HG02798 (cell line): ENCODE results near the gene SLC9B1.
A peak's percentile ranks its signal among the peaks of the same experiment; 100 is the strongest.
"Not testable (repeated sequence)": the region's sequence is repeated elsewhere in the genome, so short reads cannot be mapped to it uniquely, and the experiment has no call there.

Source experiments
- ATAC-seq: cut with Tn5 transposase; IDR thresholded peaks from one replicate; pipeline ENCODE4 v1.9.1; 2021; ENCODE audit warnings: mild to moderate bottlenecking; ENCODE audit not compliant: unreplicated experiment, poor library complexity

SLC9B1 gene

DNA sequence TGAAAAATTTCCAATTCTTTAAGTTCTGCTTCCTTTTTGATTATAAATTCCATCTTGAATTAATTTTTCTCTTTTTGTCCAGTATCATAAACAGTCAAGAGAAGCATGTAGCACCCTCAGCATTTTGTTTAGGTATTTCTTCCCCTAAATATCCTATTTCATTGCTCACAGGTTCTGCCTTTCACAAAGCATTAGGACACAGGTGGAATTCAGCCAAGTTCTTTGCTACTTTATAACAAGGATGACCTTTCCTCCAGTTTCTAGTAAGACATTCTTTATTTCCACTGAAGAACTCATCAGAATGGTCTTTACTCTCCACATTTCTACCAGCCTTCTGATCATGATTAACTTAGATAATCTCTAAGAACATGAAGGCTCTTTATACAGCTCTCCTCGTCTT lies 7.4 kb downstream of the SLC9B1 start:
- ATAC-seq = no peak

DNA sequence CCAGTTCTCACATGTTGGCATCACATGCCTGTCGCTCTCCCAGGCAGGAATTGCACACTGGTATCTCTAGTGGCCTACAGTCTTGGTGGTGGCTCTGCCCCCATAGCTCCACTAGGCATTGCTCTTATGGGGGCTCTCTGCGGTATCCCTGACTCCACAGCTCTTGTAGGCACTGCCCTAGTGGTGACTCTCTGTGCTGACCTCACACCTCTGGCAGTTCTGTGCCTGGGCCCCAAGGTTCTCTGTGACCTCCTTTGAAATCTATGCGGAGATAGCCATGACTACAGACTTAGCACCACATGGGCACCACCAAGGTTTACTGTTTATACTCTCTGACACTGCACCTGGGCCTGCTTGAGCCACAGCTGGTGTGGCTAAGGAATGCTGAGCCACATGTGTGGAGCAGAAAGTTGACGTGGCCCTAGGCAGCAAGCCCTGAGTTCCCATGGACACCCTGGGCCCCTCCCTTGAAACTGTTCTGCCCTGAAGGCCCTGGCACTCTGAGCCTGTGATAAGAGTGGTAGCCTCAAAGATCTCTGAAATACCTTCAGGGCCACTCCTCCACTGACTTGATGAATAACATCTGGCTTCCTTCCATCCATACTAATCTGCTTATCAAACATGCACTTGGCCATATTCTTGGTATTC lies 8.0 kb downstream of the SLC9B1 start:
- ATAC-seq = no peak

DNA sequence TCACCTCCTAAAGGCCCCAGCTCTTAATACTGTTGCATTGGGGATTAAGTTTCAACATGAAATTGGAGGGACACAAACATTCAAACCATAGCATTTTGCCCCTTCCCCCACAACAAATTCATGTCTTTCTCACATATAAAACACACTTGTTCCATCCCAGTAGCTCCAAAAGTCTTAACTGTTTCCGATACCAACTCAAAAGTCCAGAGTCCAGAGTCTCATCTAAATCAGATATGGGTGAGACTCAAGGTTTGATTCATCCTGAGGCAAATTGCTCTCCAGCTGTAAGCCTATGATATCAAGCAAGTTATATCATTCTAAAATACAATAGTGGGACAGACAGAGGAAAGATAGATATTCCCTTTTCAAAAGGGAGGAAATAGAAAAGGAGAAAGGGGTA lies 8.7 kb downstream of the SLC9B1 start:
- no peak for ATAC-seq

DNA sequence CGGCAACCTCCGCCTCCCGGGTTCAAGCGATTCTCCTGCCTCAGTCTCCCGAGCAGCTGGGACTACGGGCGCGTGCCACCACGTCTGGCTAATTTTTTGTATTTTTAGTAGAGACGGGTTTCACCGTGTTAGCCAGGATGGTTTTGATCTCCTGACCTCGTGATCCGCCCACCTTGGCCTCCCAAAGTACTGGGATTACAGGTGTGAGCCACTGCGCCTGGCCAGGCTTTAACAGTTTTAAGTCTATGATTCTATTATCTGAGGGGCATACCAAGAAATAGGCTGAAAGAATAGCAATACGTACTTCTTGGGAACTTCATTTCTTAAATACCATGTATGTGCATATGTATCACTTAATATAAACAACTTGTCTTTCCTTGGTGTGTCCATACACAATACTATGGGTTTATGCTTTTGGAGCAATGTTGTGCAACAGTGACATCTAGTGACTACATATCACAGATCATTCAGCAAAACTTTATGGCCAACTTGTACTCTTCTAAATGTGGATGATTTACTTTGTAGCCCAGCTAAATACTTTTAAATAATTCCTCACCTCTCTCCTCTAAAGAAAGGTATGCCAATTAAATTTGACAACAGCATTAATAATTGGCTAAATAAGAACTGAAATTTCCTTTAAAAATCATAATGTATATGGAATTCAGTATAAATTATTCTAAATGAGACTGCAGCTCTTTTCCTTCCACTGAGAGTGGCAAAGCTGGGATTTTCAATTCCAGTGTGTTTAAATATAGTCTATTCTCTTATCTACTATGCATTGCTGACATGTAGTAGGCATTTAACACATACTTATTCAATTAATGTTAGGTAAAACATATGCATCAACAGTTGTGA lies 10.4 kb downstream of the SLC9B1 start:
- peak; percentile 82 for ATAC-seq

DNA sequence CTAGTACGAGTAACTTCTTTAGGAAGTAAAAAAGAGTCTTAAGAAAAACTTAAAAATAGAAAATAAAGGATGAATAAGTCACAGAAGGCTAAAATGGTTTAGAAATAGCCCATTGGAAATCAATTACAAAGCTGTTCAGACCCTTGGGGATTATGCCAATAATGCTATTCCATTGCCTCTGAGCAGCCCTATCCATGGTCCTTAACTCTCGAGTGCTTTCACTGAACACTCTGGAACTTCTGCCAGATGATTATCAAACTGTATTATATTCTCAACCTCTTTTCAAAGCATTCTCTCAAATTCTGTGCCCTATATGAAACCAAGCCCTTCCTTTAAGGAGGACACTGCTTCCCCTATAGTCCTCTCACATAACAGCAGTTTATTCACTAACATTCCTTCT lies 17.0 kb downstream of the SLC9B1 start:
- ATAC-seq = no peak

DNA sequence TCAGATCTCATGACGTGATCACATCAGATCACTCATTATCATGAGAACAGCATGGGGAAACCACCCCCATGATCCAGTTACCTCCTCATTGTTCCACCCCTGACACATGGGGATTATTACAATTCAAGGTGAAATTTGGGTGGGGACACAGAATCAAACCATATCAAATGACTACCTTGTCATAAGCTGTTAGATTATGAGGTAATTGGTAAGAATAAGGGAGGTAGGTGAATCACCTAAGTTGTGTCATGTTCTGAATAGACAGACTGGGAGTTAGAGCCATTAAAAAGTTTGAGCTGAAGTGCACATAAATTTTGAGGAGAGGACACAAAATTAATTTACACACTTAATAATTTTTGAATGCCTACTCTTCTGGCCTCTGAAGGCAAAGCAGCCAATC lies 24.7 kb downstream of the SLC9B1 start:
- no peak for ATAC-seq

DNA sequence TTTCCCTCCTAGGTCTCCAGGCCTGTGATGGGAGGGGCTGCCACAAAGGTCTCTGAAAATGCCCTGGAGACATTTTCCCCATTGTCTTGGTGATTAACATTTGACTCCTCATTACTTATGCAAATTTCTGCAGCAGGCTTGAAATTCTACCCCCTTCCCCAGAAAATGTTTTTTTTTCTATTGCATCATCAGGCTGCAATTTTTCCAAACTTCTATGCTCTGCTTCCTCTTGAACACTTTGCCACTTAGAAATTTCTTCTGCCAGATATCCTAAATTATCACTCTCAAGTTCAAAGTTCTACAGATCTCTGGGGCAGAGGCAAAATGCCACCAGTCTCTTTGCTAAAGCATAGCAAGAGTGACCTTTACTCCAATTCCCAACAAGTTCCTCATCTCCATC lies 25.5 kb downstream of the SLC9B1 start:
- ATAC-seq = not testable (repeated sequence)

- ATAC-seq = peak; percentile 36
Observed at GRCh38 chr4:102988429-102989020, 31.0 kb downstream of the SLC9B1 start.

DNA sequence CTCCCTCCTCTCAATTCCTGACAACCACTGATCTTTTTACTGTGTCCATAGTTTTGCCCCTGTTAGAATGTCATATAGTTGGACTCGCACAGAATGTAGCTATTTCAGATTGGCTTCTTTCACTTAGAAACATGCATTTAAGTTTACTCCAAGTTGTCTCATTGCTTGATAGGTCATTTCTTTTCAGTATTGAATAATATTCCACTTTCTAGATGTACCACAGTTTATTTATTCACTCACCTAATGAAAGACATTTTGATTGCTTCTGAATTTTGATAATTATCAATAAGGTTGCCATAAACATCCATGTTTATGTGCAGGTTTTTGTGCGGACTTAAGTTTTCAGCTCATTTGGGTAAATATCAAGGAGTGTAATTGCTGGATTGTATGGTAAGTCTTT lies 38.5 kb downstream of the SLC9B1 start:
- no peak for ATAC-seq

- ATAC-seq = not testable (repeated sequence)
Observed at GRCh38 chr4:102961813-102962212, 57.7 kb downstream of the SLC9B1 start.

DNA sequence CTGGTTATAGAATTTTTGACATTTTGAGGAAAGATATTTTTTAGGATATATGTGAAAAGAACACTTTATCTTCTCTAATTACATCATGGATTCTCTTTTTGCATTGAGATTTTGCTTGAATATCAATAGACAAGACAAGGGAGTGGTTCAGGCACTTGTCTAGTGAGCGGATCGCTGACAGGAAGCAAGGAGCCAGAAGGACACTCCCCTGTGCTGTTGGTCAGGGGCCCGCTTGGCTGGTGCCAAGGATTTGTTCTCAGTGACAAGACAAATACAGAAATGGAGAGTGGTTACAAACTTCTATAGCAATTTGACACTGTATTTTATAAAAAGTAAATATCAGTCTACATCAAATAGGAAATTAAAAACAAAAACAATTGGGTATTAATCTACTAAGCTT lies 60.0 kb downstream of the SLC9B1 start:
- no peak for ATAC-seq

GRCh38 chr4:102945066-102945465 lies 74.4 kb downstream of the SLC9B1 start:
- ATAC-seq = no peak

- ATAC-seq = not testable (repeated sequence)
Observed at GRCh38 chr4:102938063-102938462, 81.4 kb downstream of the SLC9B1 start.

GRCh38 chr4:102935716-102936115 lies 83.8 kb downstream of the SLC9B1 start:
- no peak for ATAC-seq

- not testable (repeated sequence) for ATAC-seq
Observed at GRCh38 chr4:102919697-102920096, 99.8 kb downstream of the SLC9B1 start.

GRCh38 chr4:102918859-102919258 lies 100.6 kb downstream of the SLC9B1 start:
- ATAC-seq = no peak

- no peak for ATAC-seq
Observed at GRCh38 chr4:102901804-102902203, 117.7 kb downstream of the SLC9B1 start.

- not testable (repeated sequence) for ATAC-seq
Observed at GRCh38 chr4:102897610-102898009, 121.9 kb downstream of the SLC9B1 start.

DNA sequence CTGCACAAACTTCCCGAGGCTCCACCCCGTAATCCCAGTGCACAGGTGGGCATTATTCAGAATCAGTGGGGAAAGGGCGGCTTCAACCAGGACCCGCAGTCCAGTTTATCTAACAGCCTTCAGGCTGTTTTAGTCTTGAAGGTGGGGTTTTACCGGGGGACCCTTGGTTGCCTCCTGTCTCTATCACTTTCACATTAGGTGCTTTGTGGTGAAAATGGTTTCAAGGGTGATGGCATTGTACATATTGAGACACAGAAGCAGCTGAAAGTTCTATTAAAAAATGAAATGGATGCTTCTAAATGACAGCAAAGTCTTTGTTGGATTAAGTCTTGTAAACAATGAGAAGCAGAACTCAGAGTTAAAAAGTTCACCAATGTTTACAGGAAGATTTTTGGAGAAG lies 123.0 kb downstream of the SLC9B1 start:
- ATAC-seq = not testable (repeated sequence)

DNA sequence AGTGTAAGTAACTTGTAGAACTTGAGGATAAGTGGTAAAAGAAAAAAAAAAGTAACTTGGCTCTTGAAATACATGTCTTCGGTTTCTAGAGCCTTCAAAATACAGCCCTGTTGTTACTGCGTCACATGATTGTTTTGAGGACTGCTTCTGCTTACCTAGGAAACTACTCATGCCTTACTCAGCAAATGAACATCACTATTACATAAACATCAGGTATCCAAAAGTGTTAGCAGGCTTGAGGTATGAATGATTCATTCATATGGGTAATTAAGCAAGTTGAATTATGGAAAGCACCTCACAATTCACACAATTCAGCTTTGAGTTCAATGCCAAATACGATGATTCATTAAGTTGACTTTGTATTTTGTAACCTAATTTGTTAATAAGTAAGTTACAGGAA lies 129.6 kb downstream of the SLC9B1 start:
- not testable (repeated sequence) for ATAC-seq

DNA sequence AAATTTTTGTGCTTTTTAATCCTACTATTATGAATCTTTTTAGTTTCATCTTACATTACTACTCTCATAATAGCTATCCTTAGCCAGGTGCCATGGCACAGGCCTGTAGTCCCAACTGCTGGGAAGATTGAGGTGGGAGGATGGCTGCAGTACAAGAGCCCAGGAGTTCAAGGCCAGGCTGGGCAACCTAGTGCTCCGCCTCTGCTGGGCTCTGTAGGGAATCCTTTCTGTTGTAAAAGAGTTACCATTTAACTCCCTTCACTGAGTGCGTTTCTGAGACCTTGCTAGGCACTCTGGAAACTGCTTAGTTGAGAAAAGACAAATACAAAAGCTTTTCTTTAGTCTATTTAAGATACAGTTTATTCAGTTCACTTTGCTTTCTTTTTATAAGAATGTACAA lies 130.9 kb downstream of the SLC9B1 start:
- not testable (repeated sequence) for ATAC-seq
